RWPE2 (cell line): Measurements from ENCODE around the gene FAM72A.

Source experiments
- ATAC-seq: fragments of 200-7000 bp; cut with Tn5 transposase; 3 replicates; pipeline ENCODE4 v1.9.1; 2021; ENCODE audit warnings: low read depth
- DNase-seq: peaks from one replicate; pipeline ENCODE4 v3.0.0-alpha.2; 2020; ENCODE audit warnings: low spot score
- H3K27ac ChIP-seq: fragments of 450-650 bp; 2 replicates; pipeline ENCODE4 v1.5.1; 2017; ENCODE audit warnings: mild to moderate bottlenecking; ENCODE audit not compliant: poor library complexity, severe bottlenecking
- H3K27me3 ChIP-seq: fragments of 250-450 bp; sonication (Bioruptor Pico); 2 replicates; pipeline ENCODE4 v1.5.1; 2021; ENCODE audit warnings: mild to moderate bottlenecking, moderate library complexity; ENCODE audit not compliant: insufficient read depth, poor library complexity, severe bottlenecking
- H3K36me3 ChIP-seq: fragments of 250-450 bp; sonication (Bioruptor Pico); 2 replicates; pipeline ENCODE4 v1.5.1; 2020; ENCODE audit warnings: low read depth, mild to moderate bottlenecking, moderate library complexity
- H3K4me1 ChIP-seq: fragments of 250-450 bp; sonication (Bioruptor Pico); 2 replicates; pipeline ENCODE4 v1.5.1; 2021; ENCODE audit warnings: mild to moderate bottlenecking, moderate library complexity; ENCODE audit not compliant: insufficient read depth, poor library complexity, severe bottlenecking
- H3K4me3 ChIP-seq: fragments of 250-450 bp; sonication (Bioruptor Pico); 2 replicates; pipeline ENCODE4 v1.5.1; 2021; ENCODE audit warnings: mild to moderate bottlenecking, moderate library complexity; ENCODE audit not compliant: severe bottlenecking
- H3K9me3 ChIP-seq: fragments of 250-450 bp; sonication (Bioruptor Pico); 2 replicates; pipeline ENCODE4 v1.5.1; 2021; ENCODE audit warnings: mild to moderate bottlenecking, moderate library complexity; ENCODE audit not compliant: severe bottlenecking
- TF ChIP-seq, protein P1 (sequence below): fragments of 450-650 bp; IDR thresholded peaks from one replicate; pipeline ENCODE4 v1.5.1; 2017; ENCODE audit warnings: mild to moderate bottlenecking, moderate library complexity; ENCODE audit not compliant: poor library complexity, severe bottlenecking

The FAM72A gene

DNA sequence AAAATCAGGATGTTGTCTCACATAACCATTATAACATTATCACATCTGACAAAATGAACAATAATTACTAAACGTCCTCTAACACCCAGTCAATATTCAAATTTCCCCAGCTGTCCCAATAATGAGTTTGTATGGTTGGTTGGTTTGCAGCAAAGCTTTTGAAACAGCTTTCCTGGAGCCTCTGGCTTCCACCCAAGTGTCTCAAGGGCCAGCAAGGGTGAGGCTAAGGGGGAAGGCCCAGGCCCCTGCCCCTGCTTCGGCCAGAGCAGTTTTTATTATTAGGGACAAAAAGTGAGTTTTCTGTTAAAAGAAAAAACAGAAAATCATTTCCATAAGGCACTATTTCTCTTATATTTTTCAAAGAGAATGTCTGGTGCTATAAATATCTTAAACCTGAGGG is 66.4 kb downstream of the FAM72A start:
- no peak for DNase-seq
- Histone ChIP-seq H3K4me3 (no peak overlapping the region), H3K9me3 (no peaks in the 10 kb centered on the region), H3K27ac (no peak overlapping the region), H3K27me3 (no peaks in the 10 kb centered on the region), H3K4me1 (no peaks in the 10 kb centered on the region), H3K36me3 (no peaks in the 10 kb centered on the region)
- ATAC-seq = no peak
- TF ChIP-seq, protein P1, sequence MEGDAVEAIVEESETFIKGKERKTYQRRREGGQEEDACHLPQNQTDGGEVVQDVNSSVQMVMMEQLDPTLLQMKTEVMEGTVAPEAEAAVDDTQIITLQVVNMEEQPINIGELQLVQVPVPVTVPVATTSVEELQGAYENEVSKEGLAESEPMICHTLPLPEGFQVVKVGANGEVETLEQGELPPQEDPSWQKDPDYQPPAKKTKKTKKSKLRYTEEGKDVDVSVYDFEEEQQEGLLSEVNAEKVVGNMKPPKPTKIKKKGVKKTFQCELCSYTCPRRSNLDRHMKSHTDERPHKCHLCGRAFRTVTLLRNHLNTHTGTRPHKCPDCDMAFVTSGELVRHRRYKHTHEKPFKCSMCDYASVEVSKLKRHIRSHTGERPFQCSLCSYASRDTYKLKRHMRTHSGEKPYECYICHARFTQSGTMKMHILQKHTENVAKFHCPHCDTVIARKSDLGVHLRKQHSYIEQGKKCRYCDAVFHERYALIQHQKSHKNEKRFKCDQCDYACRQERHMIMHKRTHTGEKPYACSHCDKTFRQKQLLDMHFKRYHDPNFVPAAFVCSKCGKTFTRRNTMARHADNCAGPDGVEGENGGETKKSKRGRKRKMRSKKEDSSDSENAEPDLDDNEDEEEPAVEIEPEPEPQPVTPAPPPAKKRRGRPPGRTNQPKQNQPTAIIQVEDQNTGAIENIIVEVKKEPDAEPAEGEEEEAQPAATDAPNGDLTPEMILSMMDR = no peak
